GM23248 (cell line): ENCODE data around the gene PPP1R3E.

Experiments
- EZH2 ChIP-seq: fragments of 200-600 bp; sonication (generic); IDR thresholded peaks from 2 replicates; pipeline ENCODE4 v1.6.1; 2018; ENCODE audit warnings: antibody characterized with exemption, mild to moderate bottlenecking; ENCODE audit not compliant: insufficient read depth, poor library complexity, severe bottlenecking
- EZH2phosphoT487 ChIP-seq: fragments of 200-600 bp; sonication (generic); IDR thresholded peaks from 2 replicates; pipeline ENCODE4 v1.6.1; 2018; ENCODE audit warnings: antibody characterized with exemption, moderate library complexity, mild to moderate bottlenecking, low read depth; ENCODE audit not compliant: insufficient read depth

- TF ChIP-seq EZH2 (no peak), EZH2phosphoT487 (no peak)
Measured at GRCh38 chr14:23258256-23258655, 44.4 kb downstream of the PPP1R3E start.
